ENCODE measurements around the gene FHOD3.

GRCh38 chr18:36460324-36460850 lies 162.9 kb downstream of the FHOD3 start:
- no peak for TF ChIP-seq CTCF (conservative IDR thresholded peaks at IDR 0.05; ENCODE audit: low read depth, low read length)
- TF ChIP-seq EZH2 (IDR thresholded peaks at IDR 0.05; ENCODE audit: borderline replicate concordance, low read depth, low read length, poor library complexity, severe bottlenecking) = no peak

Data from A673 (cell line).